Osteocyte (in vitro differentiated cells): Measurements from ENCODE around the gene ME3. TPM values are rescaled to one million over a fixed set of nuclear protein-coding genes. Genes with fewer than 3 reads are reported as not detected.

Experiments
- DNase-seq: peaks from one replicate; pipeline ENCODE4 v3.0.0; 2021; ENCODE audit warnings: mixed read lengths; ENCODE audit not compliant: unreplicated experiment; ENCODE audit errors: extremely low spot score
- H3K27ac Mint-ChIP-seq: one replicate; pipeline ENCODE4 v1.8.0; 2021; ENCODE audit warnings: mild to moderate bottlenecking, mixed read lengths; ENCODE audit not compliant: unreplicated experiment
- H3K27me3 Mint-ChIP-seq: one replicate; pipeline ENCODE4 v1.8.0; 2021; ENCODE audit warnings: mixed read lengths; ENCODE audit not compliant: unreplicated experiment
- H3K36me3 Mint-ChIP-seq: one replicate; pipeline ENCODE4 v1.8.0; 2021; ENCODE audit warnings: mixed read lengths; ENCODE audit not compliant: unreplicated experiment
- H3K4me1 Mint-ChIP-seq: one replicate; pipeline ENCODE4 v1.8.0; 2021; ENCODE audit warnings: mixed read lengths; ENCODE audit not compliant: unreplicated experiment
- H3K4me3 Mint-ChIP-seq: one replicate; pipeline ENCODE4 v1.8.0; 2021; ENCODE audit warnings: mild to moderate bottlenecking, moderate library complexity, mixed read lengths; ENCODE audit not compliant: unreplicated experiment
- H3K9me3 Mint-ChIP-seq: one replicate; pipeline ENCODE4 v1.8.0; 2021; ENCODE audit warnings: mixed read lengths; ENCODE audit not compliant: unreplicated experiment
- total RNA-seq: library from RNA; stranded (reverse); gene quantifications from 2 replicates; pipeline ENCODE4 v1.2.1, GENCODE V29; 2021
- TF ChIP-seq, protein P1 (sequence below): fragments of 200-600 bp; sonication (generic); IDR thresholded peaks from 2 replicates; pipeline ENCODE4 v1.5.0; 2021; ENCODE audit warnings: antibody characterized with exemption, mild to moderate bottlenecking, moderate library complexity

Gene ME3
- total RNA-seq, 1 donor from 2014 or later: 19.5 TPM

GRCh38 chr11:86666193-86666592 is 6.2 kb downstream of the ME3 start:
- DNase-seq: no peak
- no peaks in the 10 kb centered on the region for H3K27me3 Mint-ChIP-seq
- no peaks in the 10 kb centered on the region for H3K9me3 Mint-ChIP-seq
- no peak overlapping the region for H3K4me3 Mint-ChIP-seq
- no peak overlapping the region for H3K27ac Mint-ChIP-seq
- TF ChIP-seq, protein P1, sequence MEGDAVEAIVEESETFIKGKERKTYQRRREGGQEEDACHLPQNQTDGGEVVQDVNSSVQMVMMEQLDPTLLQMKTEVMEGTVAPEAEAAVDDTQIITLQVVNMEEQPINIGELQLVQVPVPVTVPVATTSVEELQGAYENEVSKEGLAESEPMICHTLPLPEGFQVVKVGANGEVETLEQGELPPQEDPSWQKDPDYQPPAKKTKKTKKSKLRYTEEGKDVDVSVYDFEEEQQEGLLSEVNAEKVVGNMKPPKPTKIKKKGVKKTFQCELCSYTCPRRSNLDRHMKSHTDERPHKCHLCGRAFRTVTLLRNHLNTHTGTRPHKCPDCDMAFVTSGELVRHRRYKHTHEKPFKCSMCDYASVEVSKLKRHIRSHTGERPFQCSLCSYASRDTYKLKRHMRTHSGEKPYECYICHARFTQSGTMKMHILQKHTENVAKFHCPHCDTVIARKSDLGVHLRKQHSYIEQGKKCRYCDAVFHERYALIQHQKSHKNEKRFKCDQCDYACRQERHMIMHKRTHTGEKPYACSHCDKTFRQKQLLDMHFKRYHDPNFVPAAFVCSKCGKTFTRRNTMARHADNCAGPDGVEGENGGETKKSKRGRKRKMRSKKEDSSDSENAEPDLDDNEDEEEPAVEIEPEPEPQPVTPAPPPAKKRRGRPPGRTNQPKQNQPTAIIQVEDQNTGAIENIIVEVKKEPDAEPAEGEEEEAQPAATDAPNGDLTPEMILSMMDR: no peak
- H3K36me3 Mint-ChIP-seq: peaks cover 33% of the 10 kb centered on the region
- H3K4me1 Mint-ChIP-seq: peaks cover 27% of the 10 kb centered on the region

DNA sequence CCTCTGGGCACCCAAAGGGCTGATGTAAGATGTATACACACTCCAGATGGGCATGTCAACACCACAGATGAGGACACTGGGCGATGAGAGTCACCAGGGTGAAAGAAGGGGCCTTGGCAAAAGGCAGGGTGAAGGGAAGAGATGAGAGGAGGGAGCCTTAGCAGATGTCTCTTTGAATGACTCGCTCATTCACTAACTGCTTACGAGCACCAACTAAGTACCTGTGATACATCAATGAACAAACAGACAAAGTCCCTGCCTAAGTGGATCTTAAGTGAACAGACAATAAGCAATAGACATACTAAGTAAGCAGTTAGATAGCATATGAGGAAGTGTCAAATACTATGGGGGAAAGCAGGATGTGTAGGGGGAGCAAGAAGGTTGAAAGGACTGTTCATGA is 7.5 kb downstream of the ME3 start:
- H3K27ac Mint-ChIP-seq: no peak overlapping the region
- no peaks in the 10 kb centered on the region for H3K9me3 Mint-ChIP-seq
- H3K4me1 Mint-ChIP-seq: peaks cover 23% of the 10 kb centered on the region
- DNase-seq: no peak
- peaks cover 33% of the 10 kb centered on the region for H3K36me3 Mint-ChIP-seq
- H3K27me3 Mint-ChIP-seq: no peaks in the 10 kb centered on the region
- TF ChIP-seq, protein P1: no peak
- no peak overlapping the region for H3K4me3 Mint-ChIP-seq

- DNase-seq: no peak
- H3K27me3 Mint-ChIP-seq: no peaks in the 10 kb centered on the region
- H3K9me3 Mint-ChIP-seq: no peaks in the 10 kb centered on the region
- no peak overlapping the region for H3K27ac Mint-ChIP-seq
- H3K4me1 Mint-ChIP-seq: peaks cover 25% of the 10 kb centered on the region
- TF ChIP-seq, protein P1: no peak
- H3K36me3 Mint-ChIP-seq: peaks cover 28% of the 10 kb centered on the region
- H3K4me3 Mint-ChIP-seq: no peak overlapping the region
Observed at GRCh38 chr11:86663761-86664160, 8.7 kb downstream of the ME3 start.

- H3K4me1 Mint-ChIP-seq: peaks cover 27% of the 10 kb centered on the region
- no peak for DNase-seq
- H3K27me3 Mint-ChIP-seq: no peaks in the 10 kb centered on the region
- no peaks in the 10 kb centered on the region for H3K9me3 Mint-ChIP-seq
- peaks cover 23% of the 10 kb centered on the region for H3K36me3 Mint-ChIP-seq
- no peak overlapping the region for H3K27ac Mint-ChIP-seq
- no peak overlapping the region for H3K4me3 Mint-ChIP-seq
- TF ChIP-seq, protein P1: no peak
Observed at GRCh38 chr11:86663291-86663690, 9.1 kb downstream of the ME3 start.

DNA sequence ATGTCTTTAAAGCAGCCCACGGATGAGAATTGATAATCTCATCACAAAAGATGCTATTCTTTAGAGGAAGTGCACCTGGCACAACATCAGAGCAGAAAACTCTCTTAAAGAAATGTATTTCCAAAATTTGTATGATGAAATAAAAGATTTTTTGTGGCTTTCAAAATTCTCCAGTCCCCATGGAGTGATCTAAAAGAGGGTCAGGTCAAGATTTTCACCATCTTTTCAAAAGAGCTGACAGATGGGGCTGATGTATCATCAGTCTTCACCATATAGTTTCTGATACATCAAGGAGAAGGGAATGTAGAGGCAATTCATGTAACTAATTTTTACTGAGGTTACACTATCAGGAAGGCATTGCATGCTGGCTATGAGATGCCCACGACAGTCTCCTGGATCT is 11.7 kb downstream of the ME3 start:
- no peaks in the 10 kb centered on the region for H3K27me3 Mint-ChIP-seq

More for the DNA sequence above, 11.7 kb downstream of the ME3 start:
- Mint-ChIP-seq H3K36me3 (peaks cover 11% of the 10 kb centered on the region), H3K27ac (peak overlapping the region; percentile 81), H3K4me3 (no peak overlapping the region), H3K9me3 (no peaks in the 10 kb centered on the region), H3K4me1 (peaks cover 31% of the 10 kb centered on the region)
- DNase-seq: no peak
- TF ChIP-seq, protein P1: no peak
